CD4-positive, alpha-beta T cell treated with Interleukin-17A for 1 hour (primary cell): Measurements from ENCODE around the gene SETD2.
A peak's percentile ranks its signal among the peaks of the same experiment; 100 is the strongest.
"Not testable (repeated sequence)": the region's sequence is repeated elsewhere in the genome, so short reads cannot be mapped to it uniquely, and the experiment has no call there.

Experiments used
- DNase-seq: peaks from one replicate; pipeline ENCODE4 v3.0.0-alpha.2; 2020

Gene SETD2

GRCh38 chr3:47145272-47145671 is 18.6 kb downstream of the SETD2 start:
- no peak for DNase-seq

GRCh38 chr3:47143068-47143467 is 20.8 kb downstream of the SETD2 start:
- DNase-seq = no peak

DNA sequence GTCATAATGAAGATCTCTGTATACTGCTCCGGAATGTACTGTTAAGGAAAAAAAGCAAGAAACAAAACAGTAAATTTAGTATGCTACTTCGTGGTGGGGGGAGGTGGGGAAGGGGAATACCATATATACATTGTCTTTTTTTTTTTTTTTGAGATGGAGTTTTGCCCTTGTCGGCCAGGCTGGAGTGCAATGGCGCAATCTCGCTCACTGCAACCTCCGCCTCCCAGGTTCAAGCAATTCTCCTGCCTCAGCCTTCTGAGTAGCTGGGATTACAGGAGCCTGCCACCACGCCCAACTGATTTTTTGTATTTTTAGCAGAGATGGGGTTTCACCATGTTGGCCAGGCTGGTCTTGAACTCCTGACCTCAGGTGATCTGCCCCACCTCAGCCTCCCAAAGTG is 21.4 kb downstream of the SETD2 start:
- not testable (repeated sequence) for DNase-seq

- DNase-seq = peak; percentile 52
Observed at GRCh38 chr3:47140973-47141461, 22.9 kb downstream of the SETD2 start.

GRCh38 chr3:47140553-47140952 is 23.4 kb downstream of the SETD2 start:
- not testable (repeated sequence) for DNase-seq

DNA sequence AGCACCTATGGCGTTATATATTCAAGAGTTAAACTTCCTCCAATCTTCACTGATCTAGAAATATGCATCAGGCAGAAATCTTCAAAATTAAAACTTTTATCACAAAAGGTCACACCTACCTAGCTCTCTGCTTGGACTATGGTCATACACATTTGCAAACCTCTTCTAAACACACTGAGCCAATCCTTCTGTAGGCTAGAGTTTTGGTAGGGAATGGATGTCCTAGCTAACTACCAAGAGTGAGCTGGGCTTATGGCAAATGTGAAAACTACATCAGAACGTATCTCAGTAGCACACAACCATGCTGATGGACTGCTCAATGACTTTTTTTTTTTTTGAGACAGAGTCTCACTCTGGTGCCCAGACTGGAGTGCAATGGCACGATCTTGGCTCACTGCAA is 29.6 kb downstream of the SETD2 start:
- no peak for DNase-seq

- DNase-seq = no peak
Observed at GRCh38 chr3:47133641-47134040, 30.3 kb downstream of the SETD2 start.

GRCh38 chr3:47130557-47130956 is 33.4 kb downstream of the SETD2 start:
- DNase-seq = no peak

- DNase-seq = no peak
Observed at GRCh38 chr3:47128137-47128536, 35.8 kb downstream of the SETD2 start.

- no peak for DNase-seq
Observed at GRCh38 chr3:47123857-47124256, 40.1 kb downstream of the SETD2 start.

- DNase-seq = no peak
Observed at GRCh38 chr3:47121409-47121808, 42.5 kb downstream of the SETD2 start.

GRCh38 chr3:47120138-47120537 is 43.8 kb downstream of the SETD2 start:
- DNase-seq = no peak

- not testable (repeated sequence) for DNase-seq
Observed at GRCh38 chr3:47119387-47119786, 44.5 kb downstream of the SETD2 start.

- DNase-seq = peak; percentile 18
Observed at GRCh38 chr3:47117807-47118364, 46.0 kb downstream of the SETD2 start.

DNA sequence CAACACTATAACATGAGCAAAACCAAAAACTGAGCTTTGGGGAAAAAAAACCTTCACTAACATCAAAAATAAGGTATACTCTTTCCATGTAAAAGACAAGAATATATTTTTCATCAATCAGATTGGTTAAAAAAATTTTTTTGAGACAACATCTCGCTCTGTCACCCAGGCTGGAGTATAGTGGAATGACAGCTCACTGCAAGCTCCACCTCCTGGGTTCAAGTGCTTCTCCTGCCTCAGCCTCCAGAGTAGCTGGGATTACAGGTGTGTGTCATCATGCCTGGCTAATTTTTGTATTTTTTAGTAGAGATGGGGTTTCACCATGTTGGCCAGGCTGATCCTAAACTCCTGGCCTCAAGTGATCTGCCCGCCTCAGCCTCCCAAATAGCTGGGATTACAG is 48.4 kb downstream of the SETD2 start:
- not testable (repeated sequence) for DNase-seq

DNA sequence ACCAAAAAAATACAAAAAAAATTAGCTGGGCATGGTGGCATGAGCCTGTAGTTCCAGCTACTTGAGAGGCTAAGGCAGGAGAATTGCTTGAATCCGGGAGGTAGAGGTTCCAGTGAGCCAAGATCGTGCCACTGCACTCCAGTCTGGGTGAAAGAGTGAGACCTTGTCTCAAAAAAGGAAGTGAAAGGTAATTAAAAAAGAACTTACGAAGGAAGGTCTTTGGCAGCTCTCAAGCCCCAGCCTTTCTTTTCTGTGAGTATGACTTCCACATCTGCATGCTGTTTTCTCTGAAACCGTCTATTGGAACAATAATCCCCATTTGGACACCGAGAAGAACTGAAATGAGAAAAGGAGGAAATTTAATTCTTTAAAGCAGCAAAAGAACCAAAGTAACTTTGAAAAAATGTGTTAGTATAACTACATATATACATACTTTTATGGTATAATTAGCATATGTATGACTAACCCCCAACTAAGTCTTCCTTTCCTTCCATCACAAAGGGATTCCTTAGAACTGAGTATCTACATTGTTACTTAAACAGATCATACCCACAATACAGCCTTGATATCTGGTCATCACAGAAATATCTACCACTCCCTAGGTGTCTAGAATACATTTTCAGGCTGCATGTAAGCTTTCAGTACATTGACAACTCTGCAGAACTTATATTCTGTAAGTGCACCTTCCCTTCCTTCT is 50.1 kb downstream of the SETD2 start:
- DNase-seq = no peak

DNA sequence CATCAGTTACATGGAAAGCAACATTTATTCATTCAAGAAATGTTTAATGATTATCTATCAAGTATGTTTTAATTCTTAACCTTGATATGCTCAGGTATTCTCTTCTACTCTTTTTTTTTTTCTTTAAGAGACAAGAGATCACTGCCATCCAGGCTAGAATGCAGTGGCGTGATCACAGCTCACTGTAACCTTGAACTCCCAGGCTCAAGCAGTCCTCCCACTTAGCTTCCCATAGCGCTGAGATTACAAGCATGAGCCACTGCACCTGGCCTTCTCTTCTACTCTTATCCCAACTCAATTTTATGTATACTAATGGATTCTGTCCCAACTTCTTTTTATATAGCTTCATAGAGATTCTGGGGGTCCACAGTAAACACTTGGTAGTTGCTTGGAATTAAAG is 50.9 kb downstream of the SETD2 start:
- no peak for DNase-seq

- DNase-seq = no peak
Observed at GRCh38 chr3:47109393-47109792, 54.5 kb downstream of the SETD2 start.

DNA sequence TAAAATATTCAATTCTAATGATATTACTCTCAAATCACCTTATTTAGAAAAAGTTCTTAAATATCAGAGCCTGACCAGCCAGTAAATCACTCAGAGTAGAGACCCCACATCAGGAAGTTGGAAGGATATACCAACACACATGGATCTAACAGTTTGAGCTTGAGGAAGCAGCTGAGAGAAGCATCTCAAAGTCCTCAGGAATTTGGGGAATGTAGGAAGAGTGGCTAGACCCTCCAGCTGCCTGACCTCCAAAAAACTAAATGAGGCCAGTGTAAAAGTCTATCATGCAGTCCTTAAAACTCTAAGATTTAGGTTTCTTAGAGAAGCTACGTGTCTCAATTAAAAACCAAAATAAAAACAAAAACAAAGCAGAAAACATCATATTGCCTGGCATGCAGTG is 55.4 kb downstream of the SETD2 start:
- DNase-seq = no peak

DNA sequence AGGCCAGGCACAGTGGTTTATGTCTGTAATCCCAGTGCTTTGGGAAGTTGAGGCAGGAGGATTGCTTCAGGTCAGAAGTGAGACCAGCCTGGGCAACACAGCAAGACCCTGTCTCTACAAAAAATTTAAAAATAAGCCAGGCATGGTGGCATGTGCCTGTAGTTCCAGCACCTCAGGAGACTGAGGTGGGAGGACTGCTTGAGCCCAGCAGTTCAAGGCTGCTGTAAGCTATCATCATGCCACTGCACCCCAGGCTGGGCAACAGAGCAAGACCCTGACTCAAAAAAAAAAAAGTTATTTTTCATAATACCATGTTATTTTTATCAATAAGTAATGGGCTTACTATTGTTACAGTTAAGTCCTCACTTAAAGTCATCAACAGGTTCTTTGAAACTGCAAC is 59.7 kb downstream of the SETD2 start:
- no peak for DNase-seq

DNA sequence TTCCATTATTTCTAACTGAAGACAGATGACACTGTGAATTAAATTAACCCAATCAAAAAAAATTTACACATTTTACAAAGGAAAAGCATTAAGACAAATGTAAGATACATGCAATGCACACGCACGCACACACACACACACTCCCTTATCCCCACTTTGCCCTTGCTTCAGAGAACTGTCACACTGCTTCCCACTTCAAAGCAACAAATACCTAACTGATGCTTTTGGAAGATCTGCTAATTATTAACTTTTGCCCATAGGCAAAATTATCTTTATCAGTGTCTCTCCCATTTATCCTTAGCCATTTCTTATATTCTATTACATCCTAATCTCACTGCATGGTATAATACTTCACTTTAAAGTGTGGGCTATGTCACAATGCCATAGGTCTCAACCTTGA is 60.3 kb downstream of the SETD2 start:
- no peak for DNase-seq

- DNase-seq = no peak
Observed at GRCh38 chr3:47102081-47102600, 61.8 kb downstream of the SETD2 start.

- no peak for DNase-seq
Observed at GRCh38 chr3:47098910-47099309, 65.0 kb downstream of the SETD2 start.

- no peak for DNase-seq
Observed at GRCh38 chr3:47097864-47098263, 66.0 kb downstream of the SETD2 start.

DNA sequence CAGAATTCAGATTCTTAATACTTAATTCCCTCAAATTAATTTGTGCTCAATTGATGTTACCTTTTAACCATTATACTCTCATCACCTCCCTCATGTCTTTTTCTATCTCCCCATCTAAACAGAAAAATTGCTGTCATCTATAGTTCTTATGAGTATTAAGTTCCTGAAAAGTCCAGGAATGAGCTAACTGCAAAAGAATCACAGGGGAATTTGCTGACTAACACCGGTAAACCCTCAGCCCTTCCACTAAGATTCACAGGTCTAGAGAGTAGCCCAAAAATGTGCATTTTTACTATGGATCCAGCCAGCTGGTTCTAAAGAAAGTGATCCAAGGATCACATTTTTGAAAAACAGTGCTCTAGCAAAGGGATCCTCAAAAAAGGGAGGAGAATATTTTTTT is 67.0 kb downstream of the SETD2 start:
- DNase-seq = no peak
